Activated CD4-positive, alpha-beta T cell treated with anti-CD3 and anti-CD28 coated beads, Interleukin-2, amount 10 ng/mL, durations not matched to agents 24 days and 14 days (primary cell): ENCODE measurements around the gene ZMPSTE24. TPM values are rescaled to one million over a fixed set of nuclear protein-coding genes. Genes with fewer than 3 reads are reported as not detected.
A peak's percentile ranks its signal among the peaks of the same experiment; 100 is the strongest.

Source experiments
- DNase-seq: peaks from one replicate; pipeline ENCODE4 v3.0.0; 2022
- H3K27ac Mint-ChIP-seq: one replicate; pipeline ENCODE4 v1.8.0; 2022; ENCODE audit warnings: mild to moderate bottlenecking, mixed read lengths
- H3K27me3 Mint-ChIP-seq: one replicate; pipeline ENCODE4 v1.8.0; 2022; ENCODE audit warnings: mixed read lengths
- H3K36me3 Mint-ChIP-seq: one replicate; pipeline ENCODE4 v1.8.0; 2022; ENCODE audit warnings: low read depth, mild to moderate bottlenecking, mixed read lengths
- H3K4me1 Mint-ChIP-seq: one replicate; pipeline ENCODE4 v1.8.0; 2021; ENCODE audit warnings: mixed read lengths
- H3K4me3 Mint-ChIP-seq: one replicate; pipeline ENCODE4 v1.8.0; 2022; ENCODE audit warnings: mild to moderate bottlenecking, moderate library complexity, mixed read lengths
- H3K9me3 Mint-ChIP-seq: one replicate; pipeline ENCODE4 v1.8.0; 2021; ENCODE audit warnings: mixed read lengths
- intact Hi-C: fragments of 100-400 bp; cut with micrococcal nuclease; formaldehyde crosslinking; loops from one replicate; pipeline ENCODE4 v1.15.1; 2023
- total RNA-seq: library from RNA; stranded (reverse); gene quantifications from 2 replicates; pipeline ENCODE4 v1.2.3, GENCODE V29; 2022

Gene ZMPSTE24
- total RNA-seq, 1 donor from 2014 or later: 50.8 TPM

GRCh38 chr1:40301066-40301465 is 43.0 kb downstream of the ZMPSTE24 start:
- no peaks in the 10 kb centered on the region for H3K4me1 Mint-ChIP-seq
- H3K9me3 Mint-ChIP-seq: no peaks in the 10 kb centered on the region
- no peak overlapping the region for H3K4me3 Mint-ChIP-seq
- DNase-seq: no peak
- H3K27ac Mint-ChIP-seq: no peak overlapping the region
- H3K36me3 Mint-ChIP-seq: peaks cover 2% of the 10 kb centered on the region
- intact Hi-C loops: no loop called here
- no peaks in the 10 kb centered on the region for H3K27me3 Mint-ChIP-seq

- no peaks in the 10 kb centered on the region for H3K36me3 Mint-ChIP-seq
- H3K27me3 Mint-ChIP-seq: no peaks in the 10 kb centered on the region
- H3K4me3 Mint-ChIP-seq: no peak overlapping the region
- DNase-seq: no peak
- H3K27ac Mint-ChIP-seq: no peak overlapping the region
- H3K4me1 Mint-ChIP-seq: no peaks in the 10 kb centered on the region
- H3K9me3 Mint-ChIP-seq: no peaks in the 10 kb centered on the region
- intact Hi-C loops: no loop called here
These were observed 43.7 kb downstream of the ZMPSTE24 start for GRCh38 chr1:40301541-40302299.

GRCh38 chr1:40302475-40302874 is 44.4 kb downstream of the ZMPSTE24 start:
- Mint-ChIP-seq H3K27ac (no peak overlapping the region), H3K9me3 (no peaks in the 10 kb centered on the region), H3K27me3 (no peaks in the 10 kb centered on the region), H3K4me1 (no peaks in the 10 kb centered on the region), H3K36me3 (no peaks in the 10 kb centered on the region), H3K4me3 (no peak overlapping the region)
- intact Hi-C loops: no loop called here
- DNase-seq: no peak

GRCh38 chr1:40303051-40303771 is 45.2 kb downstream of the ZMPSTE24 start:
- H3K27me3 Mint-ChIP-seq: no peaks in the 10 kb centered on the region
- no peak overlapping the region for H3K27ac Mint-ChIP-seq
- H3K9me3 Mint-ChIP-seq: no peaks in the 10 kb centered on the region
- H3K4me3 Mint-ChIP-seq: no peak overlapping the region
- intact Hi-C loops: no loop called here
- no peaks in the 10 kb centered on the region for H3K4me1 Mint-ChIP-seq
- DNase-seq: no peak
- no peaks in the 10 kb centered on the region for H3K36me3 Mint-ChIP-seq

- Mint-ChIP-seq H3K4me3 (no peak overlapping the region), H3K9me3 (no peaks in the 10 kb centered on the region), H3K36me3 (no peaks in the 10 kb centered on the region), H3K4me1 (no peaks in the 10 kb centered on the region), H3K27me3 (no peaks in the 10 kb centered on the region), H3K27ac (no peak overlapping the region)
- intact Hi-C loops: no loop called here
- no peak for DNase-seq
These were observed 45.8 kb downstream of the ZMPSTE24 start for GRCh38 chr1:40303790-40304189.

GRCh38 chr1:40305451-40305850 is 47.4 kb downstream of the ZMPSTE24 start:
- H3K27ac Mint-ChIP-seq: no peak overlapping the region
- no peaks in the 10 kb centered on the region for H3K9me3 Mint-ChIP-seq
- no peak for DNase-seq

GRCh38 chr1:40305871-40306270 is 47.8 kb downstream of the ZMPSTE24 start:
- intact Hi-C loops: no loop called here
- no peaks in the 10 kb centered on the region for H3K27me3 Mint-ChIP-seq
- H3K4me1 Mint-ChIP-seq: peaks cover 3% of the 10 kb centered on the region
- H3K36me3 Mint-ChIP-seq: no peaks in the 10 kb centered on the region
- H3K27ac Mint-ChIP-seq: no peak overlapping the region
- no peak overlapping the region for H3K4me3 Mint-ChIP-seq
- DNase-seq: no peak
- no peaks in the 10 kb centered on the region for H3K9me3 Mint-ChIP-seq

More at GRCh38 chr1:40305451-40305850, 47.4 kb downstream of the ZMPSTE24 start:
- intact Hi-C loops: no loop called here
- Mint-ChIP-seq H3K27me3 (no peaks in the 10 kb centered on the region), H3K4me3 (no peak overlapping the region), H3K4me1 (no peaks in the 10 kb centered on the region), H3K36me3 (no peaks in the 10 kb centered on the region)

GRCh38 chr1:40306296-40306695 is 48.3 kb downstream of the ZMPSTE24 start:
- H3K27ac Mint-ChIP-seq: no peak overlapping the region
- no peaks in the 10 kb centered on the region for H3K27me3 Mint-ChIP-seq
- H3K4me3 Mint-ChIP-seq: no peak overlapping the region
- no peak for DNase-seq
- H3K9me3 Mint-ChIP-seq: no peaks in the 10 kb centered on the region
- intact Hi-C loops: no loop called here
- no peaks in the 10 kb centered on the region for H3K36me3 Mint-ChIP-seq
- peaks cover 3% of the 10 kb centered on the region for H3K4me1 Mint-ChIP-seq

- H3K27ac Mint-ChIP-seq: no peak overlapping the region
- H3K9me3 Mint-ChIP-seq: no peaks in the 10 kb centered on the region
- H3K4me3 Mint-ChIP-seq: no peak overlapping the region
- peaks cover 4% of the 10 kb centered on the region for H3K4me1 Mint-ChIP-seq
- no peaks in the 10 kb centered on the region for H3K27me3 Mint-ChIP-seq
- no peaks in the 10 kb centered on the region for H3K36me3 Mint-ChIP-seq
- DNase-seq: no peak
- intact Hi-C loops: no loop called here
These were observed 49.1 kb downstream of the ZMPSTE24 start for GRCh38 chr1:40307186-40307585.

- Mint-ChIP-seq H3K4me3 (no peak overlapping the region), H3K27me3 (no peaks in the 10 kb centered on the region), H3K36me3 (no peaks in the 10 kb centered on the region), H3K27ac (no peak overlapping the region), H3K9me3 (no peaks in the 10 kb centered on the region), H3K4me1 (peaks cover 14% of the 10 kb centered on the region)
- intact Hi-C loops: no loop called here
- DNase-seq: no peak
These were observed 50.1 kb downstream of the ZMPSTE24 start for GRCh38 chr1:40308036-40308727.

- no peak overlapping the region for H3K4me3 Mint-ChIP-seq
- no peak for DNase-seq
- H3K27ac Mint-ChIP-seq: no peak overlapping the region
- intact Hi-C loops: no loop called here
- peaks cover 1% of the 10 kb centered on the region for H3K27me3 Mint-ChIP-seq
- no peaks in the 10 kb centered on the region for H3K36me3 Mint-ChIP-seq
- H3K9me3 Mint-ChIP-seq: no peaks in the 10 kb centered on the region
- peaks cover 22% of the 10 kb centered on the region for H3K4me1 Mint-ChIP-seq
These were observed 51.5 kb downstream of the ZMPSTE24 start for GRCh38 chr1:40309374-40310128.

- Mint-ChIP-seq H3K4me1 (peaks cover 26% of the 10 kb centered on the region), H3K4me3 (no peak overlapping the region), H3K36me3 (no peaks in the 10 kb centered on the region), H3K27me3 (peaks cover 2% of the 10 kb centered on the region), H3K27ac (no peak overlapping the region), H3K9me3 (no peaks in the 10 kb centered on the region)
- intact Hi-C loops: no loop called here
- no peak for DNase-seq
These were observed 52.1 kb downstream of the ZMPSTE24 start for GRCh38 chr1:40310129-40310461.

GRCh38 chr1:40310983-40311642 is 53.1 kb downstream of the ZMPSTE24 start:
- Mint-ChIP-seq H3K4me3 (peak overlapping the region; percentile 57), H3K9me3 (no peaks in the 10 kb centered on the region), H3K36me3 (no peaks in the 10 kb centered on the region), H3K27ac (no peak overlapping the region), H3K27me3 (peaks cover 6% of the 10 kb centered on the region), H3K4me1 (peaks cover 31% of the 10 kb centered on the region)
- no peak for DNase-seq
- intact Hi-C loops: no loop called here
